ENCODE results near the gene PBX3. TPM values are rescaled to one million over a fixed set of nuclear protein-coding genes. Genes with fewer than 3 reads are reported as not detected.

The PBX3 gene
- total RNA-seq, 1 experiment from 2014 or later: 1.5 TPM

DNA sequence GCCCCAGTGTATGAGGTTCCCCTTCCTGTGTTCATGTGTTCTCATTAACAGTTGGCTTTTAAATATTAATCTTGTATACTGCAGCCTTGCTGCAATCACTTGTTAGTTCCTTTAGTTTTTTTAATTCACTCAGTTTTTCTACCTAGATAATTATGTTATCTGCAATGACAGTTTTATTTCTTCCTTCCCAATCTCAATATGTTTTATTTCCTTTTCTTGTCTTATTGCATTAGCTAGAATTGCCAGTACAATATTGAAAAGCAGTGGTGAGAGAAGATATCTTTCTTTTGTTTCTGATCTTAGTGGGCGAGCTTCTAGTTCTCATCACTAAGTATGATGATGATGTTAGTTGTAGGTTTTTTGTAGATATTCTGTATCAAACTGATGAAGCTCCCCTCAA lies 232.2 kb downstream of the PBX3 start:
- intact Hi-C loops (cut with micrococcal nuclease; ENCODE audit: unreplicated experiment): no loop called here
- no peak overlapping the region for H3K27ac ChIP-seq (ENCODE audit: low read depth, low read length, poor library complexity, severe bottlenecking)
- no peaks in the 10 kb centered on the region for H3K27me3 ChIP-seq (replicated peaks; ENCODE audit: insufficient read depth, low read depth, low read length, poor library complexity)
- BruUV-seq (replicated peaks): no TSS peak
- CTCF ChIA-PET: no interaction called here
- POLR2A ChIA-PET (ENCODE audit: low non-redundant PET): no interaction called here
- TF ChIP-seq CTCF (conservative IDR thresholded peaks at IDR 0.05; ENCODE audit: low read depth, low read length) (no peak), EZH2 (IDR thresholded peaks at IDR 0.05; ENCODE audit: borderline replicate concordance, low read depth, low read length, poor library complexity, severe bottlenecking) (no peak)
- no peaks in the 10 kb centered on the region for H3K36me3 ChIP-seq (ENCODE audit: insufficient read depth, low read length, poor library complexity, severe bottlenecking)
- no peak for DNase-seq (ENCODE audit: low spot score)
- H3K9me3 ChIP-seq (ENCODE audit: low read depth, low read length, poor library complexity, severe bottlenecking): peaks cover 8% of the 10 kb centered on the region
- H3K4me3 ChIP-seq (ENCODE audit: low read depth, low read length, poor library complexity, severe bottlenecking): no peak overlapping the region
- H3K4me1 ChIP-seq (ENCODE audit: insufficient read depth, low read length, poor library complexity, severe bottlenecking): no peaks in the 10 kb centered on the region

GRCh38 chr9:125982798-125983406 lies 235.7 kb downstream of the PBX3 start:
- TF ChIP-seq EZH2 (IDR thresholded peaks at IDR 0.05; ENCODE audit: borderline replicate concordance, low read depth, low read length, poor library complexity, severe bottlenecking) (no peak), CTCF (conservative IDR thresholded peaks at IDR 0.05; ENCODE audit: low read depth, low read length) (no peak)
- BruUV-seq (replicated peaks): no TSS peak
- POLR2A ChIA-PET (ENCODE audit: low non-redundant PET): no interaction called here
- H3K27me3 ChIP-seq (replicated peaks; ENCODE audit: insufficient read depth, low read depth, low read length, poor library complexity): no peaks in the 10 kb centered on the region
- no peak overlapping the region for H3K27ac ChIP-seq (ENCODE audit: low read depth, low read length, poor library complexity, severe bottlenecking)
- CTCF ChIA-PET: no interaction called here
- H3K36me3 ChIP-seq (ENCODE audit: insufficient read depth, low read length, poor library complexity, severe bottlenecking): no peaks in the 10 kb centered on the region
- intact Hi-C loops (cut with micrococcal nuclease; ENCODE audit: unreplicated experiment): no loop called here
- H3K9me3 ChIP-seq (ENCODE audit: low read depth, low read length, poor library complexity, severe bottlenecking): peaks cover 8% of the 10 kb centered on the region
- no peaks in the 10 kb centered on the region for H3K4me1 ChIP-seq (ENCODE audit: insufficient read depth, low read length, poor library complexity, severe bottlenecking)
- no peak overlapping the region for H3K4me3 ChIP-seq (ENCODE audit: low read depth, low read length, poor library complexity, severe bottlenecking)
- no peak for DNase-seq (ENCODE audit: low spot score)

- TF ChIP-seq EZH2 (IDR thresholded peaks at IDR 0.05; ENCODE audit: borderline replicate concordance, low read depth, low read length, poor library complexity, severe bottlenecking) (no peak), CTCF (conservative IDR thresholded peaks at IDR 0.05; ENCODE audit: low read depth, low read length) (no peak)
- intact Hi-C loops (cut with micrococcal nuclease; ENCODE audit: unreplicated experiment): no loop called here
- no peak for DNase-seq (ENCODE audit: low spot score)
- H3K4me3 ChIP-seq (ENCODE audit: low read depth, low read length, poor library complexity, severe bottlenecking): no peak overlapping the region
- H3K4me1 ChIP-seq (ENCODE audit: insufficient read depth, low read length, poor library complexity, severe bottlenecking): no peaks in the 10 kb centered on the region
- no peak overlapping the region for H3K27ac ChIP-seq (ENCODE audit: low read depth, low read length, poor library complexity, severe bottlenecking)
- H3K9me3 ChIP-seq (ENCODE audit: low read depth, low read length, poor library complexity, severe bottlenecking): peaks cover 8% of the 10 kb centered on the region
- no TSS peak for BruUV-seq (replicated peaks)
- no peaks in the 10 kb centered on the region for H3K27me3 ChIP-seq (replicated peaks; ENCODE audit: insufficient read depth, low read depth, low read length, poor library complexity)
- POLR2A ChIA-PET (ENCODE audit: low non-redundant PET): no interaction called here
- CTCF ChIA-PET: no interaction called here
- H3K36me3 ChIP-seq (ENCODE audit: insufficient read depth, low read length, poor library complexity, severe bottlenecking): no peaks in the 10 kb centered on the region
These were observed 236.5 kb downstream of the PBX3 start for GRCh38 chr9:125983681-125984080.
